Measurements from ENCODE around the gene ZEB2.

ZEB2 gene

DNA sequence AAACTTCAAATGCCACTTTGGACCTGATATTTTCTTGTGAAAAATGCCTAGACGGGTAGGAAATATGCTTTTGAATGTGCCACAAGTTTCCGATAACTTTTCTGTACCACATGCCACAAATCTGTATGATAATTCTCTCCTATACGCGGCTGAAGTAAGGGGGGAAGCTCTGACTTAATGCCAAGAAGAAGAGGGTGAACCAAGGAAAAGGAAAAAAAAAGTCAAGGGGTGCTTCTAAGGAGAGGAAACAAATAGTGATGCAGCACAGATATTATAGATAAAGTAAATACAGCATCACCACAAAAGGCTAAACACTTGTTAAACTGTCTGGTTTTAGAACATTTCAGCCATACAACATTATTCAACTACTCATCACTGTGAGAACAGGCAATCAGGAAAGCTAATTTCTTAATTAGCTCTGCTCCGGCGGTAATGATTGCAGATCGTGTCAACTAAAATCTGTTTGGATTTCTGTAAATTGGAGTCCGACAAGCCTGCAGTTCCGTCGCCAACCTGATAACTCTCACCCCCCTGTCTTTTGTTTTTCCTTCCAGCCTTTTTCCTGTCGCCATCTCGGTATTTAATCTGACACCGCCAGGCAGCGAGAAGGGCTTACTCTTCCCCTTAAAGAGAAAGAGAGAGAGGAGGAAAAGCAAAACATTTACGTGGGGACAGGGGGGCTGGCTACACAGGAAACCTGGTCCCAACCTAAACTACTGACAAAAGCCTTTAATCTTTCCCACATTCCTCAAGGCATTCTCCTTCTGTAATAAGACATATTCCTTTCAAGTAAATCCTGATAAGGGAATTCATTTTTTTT is 67.5 kb downstream of the ZEB2 start:
- no peak for DNase-seq (ENCODE audit: low read depth in 2 of 2)

DNA sequence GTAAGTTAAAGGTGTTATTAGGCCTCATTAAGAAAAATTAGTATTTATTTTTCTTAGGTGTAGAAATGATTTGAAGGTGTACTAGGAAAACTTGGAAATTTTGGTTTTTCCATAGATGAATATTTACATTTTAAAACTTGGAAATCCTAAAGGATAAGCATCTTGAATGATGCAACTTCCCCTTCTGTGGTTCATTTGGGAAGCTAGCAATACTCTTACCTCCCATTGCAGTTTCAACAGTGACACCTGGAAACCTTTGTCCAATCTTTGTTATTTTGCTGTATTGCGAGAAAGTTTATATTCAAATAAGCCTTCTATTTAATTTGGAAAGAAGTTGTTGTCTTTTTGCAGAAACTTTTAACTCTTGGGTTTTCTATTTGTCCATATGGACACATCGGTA is 68.5 kb downstream of the ZEB2 start:
- DNase-seq (ENCODE audit: low read depth in 2 of 2), result no peak

GRCh38 chr2:144449028-144449406 is 70.9 kb downstream of the ZEB2 start:
- DNase-seq (ENCODE audit: low read depth in 2 of 2), result no peak

DNA sequence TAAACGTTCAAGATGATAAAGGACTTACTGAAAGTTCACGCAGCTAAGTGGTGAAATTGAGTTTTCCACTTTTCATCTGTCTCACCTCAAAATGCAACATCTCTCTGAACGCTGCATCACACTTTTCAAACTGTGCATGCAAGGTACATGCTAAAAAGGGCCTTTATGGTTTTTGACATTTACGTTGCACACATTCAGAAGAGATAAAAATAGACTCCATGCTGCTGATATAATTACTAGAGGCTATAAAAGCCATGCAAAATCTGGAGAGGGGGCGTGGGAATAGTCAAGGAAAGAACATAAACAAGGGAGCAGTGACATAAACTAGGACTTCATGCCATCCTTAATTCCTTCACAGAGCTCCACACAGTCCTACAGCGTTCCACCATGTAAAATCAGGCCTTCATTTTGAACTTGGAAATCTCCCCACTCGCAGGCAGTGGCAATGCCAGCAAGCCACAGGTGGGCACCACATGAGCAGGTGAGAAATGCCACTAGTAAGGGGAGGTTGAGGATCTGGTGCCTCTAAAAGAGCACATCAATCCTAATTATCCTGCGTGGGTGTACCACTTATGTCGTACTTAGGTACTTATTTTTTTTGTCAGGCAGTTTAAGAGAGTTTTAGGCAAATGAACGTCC is 71.4 kb downstream of the ZEB2 start:
- DNase-seq (ENCODE audit: low read depth in 2 of 2), result no peak

DNA sequence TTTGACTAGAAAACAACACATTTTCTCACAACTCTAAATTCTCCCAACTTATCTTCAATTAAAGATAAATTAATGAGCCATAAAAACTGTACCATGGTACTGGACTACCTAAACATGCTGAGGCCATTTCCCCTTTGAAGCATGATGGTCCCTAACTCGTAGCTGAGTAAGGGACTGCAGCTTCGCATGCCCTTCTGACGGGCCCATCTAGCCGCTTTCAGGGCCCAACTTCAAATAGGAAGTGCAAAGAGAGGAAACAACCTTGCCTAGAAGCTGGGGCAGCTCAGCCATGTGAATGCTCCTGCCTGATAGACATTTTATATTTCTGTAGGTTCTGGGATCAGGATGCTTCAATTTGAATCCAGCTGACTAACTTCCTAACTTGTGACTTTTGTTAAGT is 72.4 kb downstream of the ZEB2 start:
- no peak for DNase-seq (ENCODE audit: low read depth in 2 of 2)

- no peak for DNase-seq (ENCODE audit: low read depth in 2 of 2)
These were observed 73.8 kb downstream of the ZEB2 start for GRCh38 chr2:144446136-144446535.

- DNase-seq (ENCODE audit: low read depth in 2 of 2), result no peak
These were observed 74.7 kb downstream of the ZEB2 start for GRCh38 chr2:144445196-144445595.

DNA sequence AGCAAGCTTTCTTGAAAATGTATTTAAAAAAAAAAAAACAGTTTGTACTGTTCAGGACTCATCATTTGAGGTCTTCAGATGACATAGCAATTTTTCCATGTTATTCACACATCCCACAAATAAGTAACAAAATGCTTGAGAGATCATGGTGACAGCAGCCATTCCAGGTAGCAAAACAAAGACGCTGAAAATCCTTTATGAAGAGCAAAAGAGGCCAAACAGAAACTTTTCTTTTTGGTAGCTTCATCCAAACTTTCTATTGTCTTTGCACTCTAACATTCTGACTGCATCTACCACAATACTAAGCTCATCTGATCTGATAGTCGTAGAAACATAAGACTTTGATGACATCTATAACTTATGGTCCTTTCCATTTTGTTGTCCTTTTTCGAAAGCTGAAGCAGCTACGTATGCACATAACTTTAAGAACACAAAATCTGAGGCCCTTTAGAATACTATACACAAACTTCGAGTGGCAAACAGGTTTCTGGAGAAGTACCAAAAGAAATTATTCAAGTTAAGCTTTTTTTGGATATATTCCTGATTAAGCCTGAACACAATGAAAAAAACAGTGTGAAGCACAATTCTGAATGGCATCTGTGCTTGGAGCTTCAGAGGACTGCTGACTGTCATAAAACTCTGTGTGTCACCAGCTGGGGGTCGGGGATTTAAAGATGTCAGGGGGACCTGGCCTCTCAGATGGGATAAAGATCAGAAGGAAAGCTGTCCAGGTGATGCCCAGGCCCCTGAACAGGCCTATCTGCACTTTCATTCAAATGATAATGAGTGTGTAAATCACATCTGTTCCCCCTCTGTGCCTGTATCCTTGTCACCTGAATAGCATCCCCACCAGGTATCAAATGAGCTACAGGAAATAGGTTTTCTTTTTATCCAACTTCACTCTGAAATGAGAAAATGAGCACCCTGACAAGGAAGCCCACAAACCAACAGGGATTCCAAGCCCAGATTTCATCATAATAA is 75.8 kb downstream of the ZEB2 start:
- no peak for DNase-seq (ENCODE audit: low read depth in 2 of 2)

DNA sequence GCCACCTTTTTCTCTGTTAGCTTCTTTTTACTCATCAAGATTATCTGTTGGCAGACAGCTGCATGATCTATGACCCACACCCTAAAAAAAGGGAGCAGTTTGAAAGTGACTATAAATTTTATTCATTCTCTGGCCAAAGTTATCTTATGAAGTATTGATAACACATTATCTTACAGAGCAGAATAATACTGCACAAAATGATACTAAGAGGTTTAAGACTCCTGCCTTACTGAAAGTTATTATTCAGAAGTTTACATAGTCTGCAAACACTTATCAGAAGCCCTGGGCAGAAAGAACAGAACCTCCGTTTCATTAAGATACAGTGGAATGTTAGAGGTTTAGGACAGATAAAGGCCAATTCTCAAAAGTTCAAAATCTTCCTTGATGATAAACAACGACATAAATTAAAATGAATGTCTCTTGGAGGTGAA is 78.2 kb downstream of the ZEB2 start:
- no peak for DNase-seq (ENCODE audit: low read depth in 2 of 2)

- DNase-seq (ENCODE audit: low read depth in 2 of 2), result no peak
These were observed 79.9 kb downstream of the ZEB2 start for GRCh38 chr2:144439993-144440392.

DNA sequence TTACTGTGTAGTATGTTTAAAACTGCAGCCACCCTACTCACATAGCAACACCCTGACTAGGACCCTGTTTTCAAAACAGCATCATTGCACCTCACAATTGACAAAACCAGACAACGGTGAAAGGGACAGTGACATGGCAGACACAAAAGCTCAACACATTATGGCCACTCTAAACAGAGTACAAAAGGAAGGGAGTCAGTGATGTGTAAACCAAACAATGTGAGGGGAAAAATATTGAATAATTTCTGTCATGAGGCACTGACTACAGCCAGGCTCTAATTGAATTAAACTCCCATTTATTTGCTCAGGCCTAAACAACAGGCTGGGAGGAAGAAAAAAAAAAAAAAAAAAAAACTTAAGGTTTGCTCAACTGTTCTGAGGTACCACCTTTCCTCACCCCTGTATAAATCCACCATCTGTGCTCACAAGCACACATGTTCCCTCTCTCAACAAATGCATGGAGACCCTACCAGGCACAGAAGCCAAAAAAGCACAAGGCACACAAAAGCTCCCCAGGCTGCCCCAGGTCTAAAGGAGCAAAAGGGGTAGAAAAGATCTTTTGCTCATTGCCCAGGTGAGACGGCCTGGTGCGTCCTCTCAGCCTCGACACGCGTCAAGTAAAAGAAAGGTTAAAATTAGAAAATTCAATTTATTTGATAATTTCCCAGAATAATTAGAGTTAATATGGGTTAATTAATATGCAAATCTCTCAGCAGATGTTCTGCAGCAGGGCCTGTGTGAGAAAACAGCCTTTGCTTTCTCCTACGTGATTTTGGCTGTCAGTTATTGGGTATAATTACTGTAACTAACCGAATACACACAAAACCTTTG is 80.9 kb downstream of the ZEB2 start:
- DNase-seq (ENCODE audit: low read depth in 2 of 2), result no peak

DNA sequence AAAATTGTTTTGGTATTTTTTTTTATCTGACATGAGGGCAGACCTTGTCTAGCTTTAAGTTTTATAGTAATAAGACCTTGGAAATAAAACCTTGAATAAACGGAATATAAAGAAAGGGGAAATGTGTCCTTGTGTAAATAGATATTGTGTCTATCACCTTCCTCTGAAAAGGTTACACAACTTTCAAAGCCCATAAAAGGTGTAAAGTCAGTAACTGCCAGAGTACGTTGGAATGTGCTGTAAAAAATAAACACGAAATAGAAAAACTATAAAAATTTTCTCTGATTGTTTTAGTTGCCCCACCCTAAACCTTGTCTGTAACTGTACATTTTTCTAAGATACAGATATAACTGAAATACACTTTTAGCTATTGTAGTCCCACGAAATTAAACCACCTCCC is 82.3 kb downstream of the ZEB2 start:
- DNase-seq (ENCODE audit: low read depth in 2 of 2), result no peak

GRCh38 chr2:144434425-144435222 is 85.3 kb downstream of the ZEB2 start:
- DNase-seq (ENCODE audit: low read depth in 2 of 2), result no peak

GRCh38 chr2:144432921-144433320 is 87.0 kb downstream of the ZEB2 start:
- DNase-seq (ENCODE audit: low read depth in 2 of 2), result no peak

GRCh38 chr2:144431998-144432397 is 87.9 kb downstream of the ZEB2 start:
- no peak for DNase-seq (ENCODE audit: low read depth in 2 of 2)

DNA sequence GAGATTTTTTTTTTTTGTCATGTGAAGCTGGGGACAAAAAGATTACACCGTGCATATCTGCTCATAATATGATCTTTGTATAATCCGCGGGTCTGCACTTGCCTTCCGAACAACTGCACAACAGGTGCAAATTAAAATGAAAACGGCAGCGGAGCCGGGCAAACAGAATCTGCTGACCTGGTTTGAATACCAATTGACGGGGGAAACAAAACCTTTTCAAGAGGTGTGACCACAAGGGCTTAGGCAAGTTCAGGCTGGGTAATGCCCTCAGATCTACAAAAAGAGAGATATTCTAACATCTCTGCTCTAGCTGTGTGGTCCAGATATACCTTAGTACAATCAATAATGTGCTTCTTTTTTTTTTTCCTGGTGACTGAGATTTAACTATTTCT is 88.5 kb downstream of the ZEB2 start:
- no peak for DNase-seq (ENCODE audit: low read depth in 2 of 2)

GRCh38 chr2:144430722-144431391 is 89.1 kb downstream of the ZEB2 start:
- DNase-seq (ENCODE audit: low read depth in 2 of 2), result no peak

DNA sequence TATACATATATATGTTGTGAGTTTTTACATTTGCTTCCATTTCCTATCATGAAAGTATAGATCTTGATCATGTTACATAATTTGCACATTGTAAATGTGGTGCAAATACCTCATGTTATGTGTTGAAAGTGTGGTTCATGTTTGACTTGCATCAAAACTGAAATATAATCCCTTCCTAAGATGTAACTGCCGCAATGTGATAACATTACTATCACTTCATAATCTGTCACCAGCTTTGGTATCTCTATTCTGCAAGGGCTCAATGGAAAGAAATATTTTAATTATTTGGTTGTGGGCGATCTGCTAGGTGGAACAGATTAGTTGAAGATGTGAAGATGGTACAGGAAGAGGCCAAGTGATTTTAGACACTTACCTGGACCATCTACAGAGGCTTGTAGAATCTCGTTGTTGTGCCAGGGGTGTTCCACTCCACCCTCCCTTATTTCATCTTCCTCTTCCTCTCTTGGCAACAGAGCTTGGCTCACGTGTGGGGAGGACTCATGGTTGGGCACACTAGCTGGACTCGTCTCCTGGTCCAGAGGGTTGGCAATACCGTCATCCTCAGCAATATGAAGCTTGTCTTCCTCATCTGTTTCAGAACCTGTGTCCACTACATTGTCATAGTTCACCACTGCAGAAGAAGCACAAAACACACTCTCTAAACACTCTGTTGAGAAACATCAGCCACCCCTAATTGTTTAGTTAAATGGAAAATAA is 90.4 kb downstream of the ZEB2 start:
- no peak for DNase-seq (ENCODE audit: low read depth in 2 of 2)

GRCh38 chr2:144426981-144427479 is 92.9 kb downstream of the ZEB2 start:
- DNase-seq (ENCODE audit: low read depth in 2 of 2), result no peak
